T-helper 1 cell treated with Interleukin-12 subunit alpha and Interleukin-12 subunit beta and Interleukin-4 antibody, amounts not matched to agents 30 ng/mL and 1 ng/mL, for 36 hours (primary cell): ENCODE measurements around the gene GHR. TPM values are rescaled to one million over a fixed set of nuclear protein-coding genes. Genes with fewer than 3 reads are reported as not detected.

Source experiments
- intact Hi-C: fragments of 100-400 bp; cut with micrococcal nuclease; formaldehyde crosslinking; loops from one replicate; pipeline ENCODE4 v1.15.1; 2024
- total RNA-seq: library from RNA; stranded (reverse); gene quantifications from 2 replicates; pipeline ENCODE4 v1.2.3, GENCODE V29; 2022

Gene GHR
- total RNA-seq, 1 donor from 2014 or later, result not detected

GRCh38 chr5:42597318-42597937 is 174.2 kb downstream of the GHR start:
- intact Hi-C loops, result no loop called here

- intact Hi-C loops, result no loop called here
These were observed 175.1 kb downstream of the GHR start for GRCh38 chr5:42598311-42598710.

GRCh38 chr5:42599106-42599505 is 175.9 kb downstream of the GHR start:
- intact Hi-C loops, result no loop called here

- intact Hi-C loops, result no loop called here
These were observed 177.2 kb downstream of the GHR start for GRCh38 chr5:42600441-42600840.

GRCh38 chr5:42604171-42604711 is 181.0 kb downstream of the GHR start:
- intact Hi-C loops, result no loop called here

GRCh38 chr5:42605490-42605889 is 182.3 kb downstream of the GHR start:
- intact Hi-C loops, result no loop called here

GRCh38 chr5:42606464-42606869 is 183.2 kb downstream of the GHR start:
- intact Hi-C loops, result no loop called here

- intact Hi-C loops, result no loop called here
These were observed 188.2 kb downstream of the GHR start for GRCh38 chr5:42611437-42611836.

- intact Hi-C loops, result no loop called here
These were observed 189.6 kb downstream of the GHR start for GRCh38 chr5:42612750-42613366.

- intact Hi-C loops, result no loop called here
These were observed 191.3 kb downstream of the GHR start for GRCh38 chr5:42614509-42614908.

- intact Hi-C loops, result no loop called here
These were observed 197.5 kb downstream of the GHR start for GRCh38 chr5:42620579-42621216.

- intact Hi-C loops, result no loop called here
These were observed 198.0 kb downstream of the GHR start for GRCh38 chr5:42621242-42621641.

GRCh38 chr5:42621662-42622061 is 198.4 kb downstream of the GHR start:
- intact Hi-C loops, result no loop called here

GRCh38 chr5:42624912-42625311 is 201.7 kb downstream of the GHR start:
- intact Hi-C loops, result no loop called here

GRCh38 chr5:42626462-42626861 is 203.2 kb downstream of the GHR start:
- intact Hi-C loops, result no loop called here

- intact Hi-C loops, result no loop called here
These were observed 205.6 kb downstream of the GHR start for GRCh38 chr5:42628821-42629220.

GRCh38 chr5:42629284-42629683 is 206.0 kb downstream of the GHR start:
- intact Hi-C loops, result no loop called here

GRCh38 chr5:42631241-42631640 is 208.0 kb downstream of the GHR start:
- intact Hi-C loops, result no loop called here

- intact Hi-C loops, result no loop called here
These were observed 209.2 kb downstream of the GHR start for GRCh38 chr5:42632354-42632900.

- intact Hi-C loops, result no loop called here
These were observed 211.3 kb downstream of the GHR start for GRCh38 chr5:42634575-42634974.

- intact Hi-C loops, result loop anchor here (5.0 kb wide), 1 partner anchor 131 kb away; no protein-coding TSS in a partner anchor
These were observed 213.2 kb downstream of the GHR start for GRCh38 chr5:42636425-42636824.

- intact Hi-C loops, result loop anchor here (5.0 kb wide), 1 partner anchor 130 kb away; no protein-coding TSS in a partner anchor
These were observed 213.7 kb downstream of the GHR start for GRCh38 chr5:42636946-42637345.
